HG02571 (cell line): ENCODE data around the gene GUCY1A2.

Source experiments
- ATAC-seq: cut with Tn5 transposase; IDR thresholded peaks from one replicate; pipeline ENCODE4 v1.9.1; 2021; ENCODE audit warnings: mild to moderate bottlenecking, moderate library complexity; ENCODE audit not compliant: unreplicated experiment

GUCY1A2 gene

GRCh38 chr11:106679581-106679980 lies 338.7 kb downstream of the GUCY1A2 start:
- no peak for ATAC-seq

- ATAC-seq: no peak
Measured at GRCh38 chr11:106679181-106679580, 339.1 kb downstream of the GUCY1A2 start.

- ATAC-seq: no peak
Measured at GRCh38 chr11:106670069-106670468, 348.2 kb downstream of the GUCY1A2 start.

GRCh38 chr11:106668147-106668546 lies 350.1 kb downstream of the GUCY1A2 start:
- no peak for ATAC-seq

- ATAC-seq: no peak
Measured at GRCh38 chr11:106656646-106657045, 361.6 kb downstream of the GUCY1A2 start.

GRCh38 chr11:106644824-106645223 lies 373.5 kb downstream of the GUCY1A2 start:
- ATAC-seq: no peak

GRCh38 chr11:106642331-106642730 lies 375.9 kb downstream of the GUCY1A2 start:
- no peak for ATAC-seq

GRCh38 chr11:106632283-106632682 lies 386.0 kb downstream of the GUCY1A2 start:
- ATAC-seq: no peak

- ATAC-seq: no peak
Measured at GRCh38 chr11:106627694-106628093, 390.6 kb downstream of the GUCY1A2 start.

- ATAC-seq: no peak
Measured at GRCh38 chr11:106625566-106625965, 392.7 kb downstream of the GUCY1A2 start.

- no peak for ATAC-seq
Measured at GRCh38 chr11:106624377-106624776, 393.9 kb downstream of the GUCY1A2 start.
